ENCODE measurements around the gene PNPLA1. TPM values are rescaled to one million over a fixed set of nuclear protein-coding genes. Genes with fewer than 3 reads are reported as not detected.

PNPLA1 gene
- total RNA-seq, 1 donor from 2014 or later: not detected

DNA sequence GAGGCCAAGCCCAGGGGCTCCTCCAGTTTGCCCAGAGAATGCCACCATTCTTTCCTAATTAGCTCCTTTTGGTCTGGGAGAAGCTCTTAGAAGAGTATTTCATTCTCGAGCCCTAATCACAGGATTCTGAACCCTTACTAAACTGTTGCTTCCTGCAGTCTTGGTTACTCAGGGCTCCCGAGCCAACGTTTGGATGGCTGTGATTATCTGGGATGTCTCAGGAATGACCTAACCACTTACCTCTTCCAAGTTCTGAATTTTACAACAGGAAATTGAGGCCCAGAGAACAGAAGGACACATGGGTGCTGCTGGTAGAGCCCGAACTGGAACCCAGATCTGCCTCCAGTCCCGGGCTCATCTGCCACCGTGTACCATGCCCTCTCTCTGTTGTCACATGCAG lies 22.2 kb upstream of the PNPLA1 start:
- TF ChIP-seq EZH2 (IDR thresholded peaks at IDR 0.05): no peak
- TF ChIP-seq EZH2phosphoT487 (IDR thresholded peaks at IDR 0.05): no peak
- TF ChIP-seq, protein P1, sequence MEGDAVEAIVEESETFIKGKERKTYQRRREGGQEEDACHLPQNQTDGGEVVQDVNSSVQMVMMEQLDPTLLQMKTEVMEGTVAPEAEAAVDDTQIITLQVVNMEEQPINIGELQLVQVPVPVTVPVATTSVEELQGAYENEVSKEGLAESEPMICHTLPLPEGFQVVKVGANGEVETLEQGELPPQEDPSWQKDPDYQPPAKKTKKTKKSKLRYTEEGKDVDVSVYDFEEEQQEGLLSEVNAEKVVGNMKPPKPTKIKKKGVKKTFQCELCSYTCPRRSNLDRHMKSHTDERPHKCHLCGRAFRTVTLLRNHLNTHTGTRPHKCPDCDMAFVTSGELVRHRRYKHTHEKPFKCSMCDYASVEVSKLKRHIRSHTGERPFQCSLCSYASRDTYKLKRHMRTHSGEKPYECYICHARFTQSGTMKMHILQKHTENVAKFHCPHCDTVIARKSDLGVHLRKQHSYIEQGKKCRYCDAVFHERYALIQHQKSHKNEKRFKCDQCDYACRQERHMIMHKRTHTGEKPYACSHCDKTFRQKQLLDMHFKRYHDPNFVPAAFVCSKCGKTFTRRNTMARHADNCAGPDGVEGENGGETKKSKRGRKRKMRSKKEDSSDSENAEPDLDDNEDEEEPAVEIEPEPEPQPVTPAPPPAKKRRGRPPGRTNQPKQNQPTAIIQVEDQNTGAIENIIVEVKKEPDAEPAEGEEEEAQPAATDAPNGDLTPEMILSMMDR (IDR thresholded peaks at IDR 0.05): no peak

DNA sequence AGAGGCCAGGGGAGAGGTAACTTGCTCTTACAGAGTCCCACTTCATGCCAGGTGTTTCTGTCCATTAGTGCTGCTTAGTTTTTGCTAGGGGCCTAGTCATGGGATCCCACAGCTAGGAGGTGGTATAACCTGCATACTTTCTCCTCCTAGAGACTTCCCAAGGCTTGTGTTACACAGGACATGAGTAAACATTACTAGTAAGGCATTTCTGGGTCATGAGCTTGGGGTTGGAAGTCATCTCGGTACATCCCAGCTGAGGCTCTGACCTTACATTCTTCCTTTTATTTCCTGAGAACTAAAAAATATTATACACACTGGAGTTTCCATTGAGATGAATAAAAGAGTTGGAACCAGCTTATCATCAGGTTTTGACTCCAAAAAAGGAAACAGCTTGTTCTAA lies 20.9 kb upstream of the PNPLA1 start:
- Mint-ChIP-seq H3K9me3 (no peaks in the 10 kb centered on the region), H3K4me3 (no peak overlapping the region), H3K27ac (no peak overlapping the region), H3K4me1 (peaks cover 23% of the 10 kb centered on the region), H3K27me3 (ENCODE audit: insufficient read depth, low read depth) (peaks cover 2% of the 10 kb centered on the region), H3K36me3 (no peaks in the 10 kb centered on the region)
- H3K4me2 ChIP-seq: no peak overlapping the region
- no peak overlapping the region for H2AFZ ChIP-seq (replicated peaks)
- no peak for DNase-seq (ENCODE audit: low spot score)
- no peaks in the 10 kb centered on the region for H4K20me1 ChIP-seq (ENCODE audit: low read depth)
- TF ChIP-seq EZH2phosphoT487 (IDR thresholded peaks at IDR 0.05) (no peak), EZH2 (IDR thresholded peaks at IDR 0.05) (no peak)
- TF ChIP-seq, protein P1 (IDR thresholded peaks at IDR 0.05): no peak
- H3K9me3 ChIP-seq (ENCODE audit: low read depth): no peaks in the 10 kb centered on the region
- H3K27ac ChIP-seq: no peak overlapping the region
- H3K36me3 ChIP-seq: no peaks in the 10 kb centered on the region
- H3K4me3 ChIP-seq: no peak overlapping the region
- H3K79me2 ChIP-seq (ENCODE audit: low read depth): no peaks in the 10 kb centered on the region
- no peaks in the 10 kb centered on the region for H3K27me3 ChIP-seq
- H3K4me1 ChIP-seq: peaks cover 19% of the 10 kb centered on the region
- no peak overlapping the region for H3K9ac ChIP-seq
- no peaks in the 10 kb centered on the region for H3F3A ChIP-seq (ENCODE audit: low read depth)

More for the DNA sequence above, 22.2 kb upstream of the PNPLA1 start:
- H3K27me3 ChIP-seq: no peaks in the 10 kb centered on the region
- H3K4me1 Mint-ChIP-seq: peaks cover 29% of the 10 kb centered on the region
- no peak overlapping the region for H3K27ac Mint-ChIP-seq
- no peak overlapping the region for H2AFZ ChIP-seq (replicated peaks)
- no peaks in the 10 kb centered on the region for H3K79me2 ChIP-seq (ENCODE audit: low read depth)
- DNase-seq (ENCODE audit: low spot score): no peak
- H3K27ac ChIP-seq: no peak overlapping the region
- H4K20me1 ChIP-seq (ENCODE audit: low read depth): no peaks in the 10 kb centered on the region
- no peaks in the 10 kb centered on the region for H3K36me3 ChIP-seq
- H3F3A ChIP-seq (ENCODE audit: low read depth): no peaks in the 10 kb centered on the region
- no peaks in the 10 kb centered on the region for H3K9me3 Mint-ChIP-seq
- no peak overlapping the region for H3K4me3 Mint-ChIP-seq
- peaks cover 2% of the 10 kb centered on the region for H3K27me3 Mint-ChIP-seq (ENCODE audit: insufficient read depth, low read depth)
- H3K4me3 ChIP-seq: no peak overlapping the region
- H3K9me3 ChIP-seq (ENCODE audit: low read depth): no peaks in the 10 kb centered on the region
- H3K4me2 ChIP-seq: no peak overlapping the region
- no peaks in the 10 kb centered on the region for H3K36me3 Mint-ChIP-seq
- H3K9ac ChIP-seq: no peak overlapping the region
- peaks cover 19% of the 10 kb centered on the region for H3K4me1 ChIP-seq

DNA sequence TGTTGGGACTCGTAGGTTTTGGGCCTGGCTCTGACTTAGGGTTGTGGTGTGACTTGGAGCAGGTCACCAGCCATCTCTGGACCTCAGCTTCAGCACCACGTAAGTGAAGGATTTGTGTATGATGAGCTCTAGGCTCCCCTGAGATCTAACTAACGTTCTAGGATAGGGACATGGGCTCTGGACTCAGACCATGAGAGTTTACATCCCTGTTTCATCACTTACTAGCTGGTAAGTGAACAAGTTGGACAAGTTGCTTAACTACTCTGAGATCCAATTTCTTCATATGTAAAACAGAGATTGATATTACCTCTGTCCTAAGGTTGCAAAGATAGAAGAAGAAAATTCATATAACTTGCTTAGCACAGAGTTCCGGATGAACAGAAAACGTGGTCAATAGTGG lies 20.3 kb upstream of the PNPLA1 start:
- Histone ChIP-seq H3K4me2 (no peak overlapping the region), H3K27me3 (no peaks in the 10 kb centered on the region), H2AFZ (replicated peaks) (no peak overlapping the region), H3K36me3 (no peaks in the 10 kb centered on the region), H4K20me1 (ENCODE audit: low read depth) (no peaks in the 10 kb centered on the region), H3K4me3 (no peak overlapping the region), H3K79me2 (ENCODE audit: low read depth) (no peaks in the 10 kb centered on the region), H3F3A (ENCODE audit: low read depth) (no peaks in the 10 kb centered on the region), H3K27ac (no peak overlapping the region), H3K9ac (no peak overlapping the region), H3K9me3 (ENCODE audit: low read depth) (no peaks in the 10 kb centered on the region), H3K4me1 (peaks cover 17% of the 10 kb centered on the region)
- no peak for DNase-seq (ENCODE audit: low spot score)
- Mint-ChIP-seq H3K27me3 (ENCODE audit: insufficient read depth, low read depth) (peaks cover 2% of the 10 kb centered on the region), H3K27ac (no peak overlapping the region), H3K4me1 (peaks cover 18% of the 10 kb centered on the region), H3K4me3 (no peak overlapping the region), H3K36me3 (no peaks in the 10 kb centered on the region), H3K9me3 (no peaks in the 10 kb centered on the region)
- TF ChIP-seq, protein P1 (IDR thresholded peaks at IDR 0.05): no peak
- TF ChIP-seq EZH2 (IDR thresholded peaks at IDR 0.05) (no peak), EZH2phosphoT487 (IDR thresholded peaks at IDR 0.05) (no peak)

Data from neural progenitor cell (in vitro differentiated cells).